Mucosa of stomach (tissue), 1 donor: ENCODE results near the gene CNTNAP2.

ENCODE experiments used
- H3K27me3 ChIP-seq: one replicate; pipeline ENCODE4 v1.7.0; 2013; ENCODE audit warnings: mild to moderate bottlenecking, low read length; ENCODE audit not compliant: control insufficient read depth, insufficient read depth
- H3K36me3 ChIP-seq: one replicate; pipeline ENCODE4 v1.7.0; 2013; ENCODE audit warnings: low read length; ENCODE audit not compliant: control insufficient read depth, insufficient read depth
- H3K4me1 ChIP-seq: one replicate; pipeline ENCODE4 v1.7.0; 2013; ENCODE audit warnings: mild to moderate bottlenecking, low read length; ENCODE audit not compliant: control insufficient read depth, insufficient read depth
- H3K4me3 ChIP-seq: one replicate; pipeline ENCODE4 v1.7.0; 2013; ENCODE audit warnings: low read length
- H3K9ac ChIP-seq: one replicate; pipeline ENCODE4 v1.7.0; 2013; ENCODE audit warnings: mild to moderate bottlenecking, low read length, moderate library complexity
- H3K9me3 ChIP-seq: one replicate; pipeline ENCODE4 v1.7.0; 2013; ENCODE audit warnings: mild to moderate bottlenecking, low read length, moderate library complexity; ENCODE audit not compliant: control insufficient read depth
- donor health status: Pancreatic carcinoma.

Gene CNTNAP2

DNA sequence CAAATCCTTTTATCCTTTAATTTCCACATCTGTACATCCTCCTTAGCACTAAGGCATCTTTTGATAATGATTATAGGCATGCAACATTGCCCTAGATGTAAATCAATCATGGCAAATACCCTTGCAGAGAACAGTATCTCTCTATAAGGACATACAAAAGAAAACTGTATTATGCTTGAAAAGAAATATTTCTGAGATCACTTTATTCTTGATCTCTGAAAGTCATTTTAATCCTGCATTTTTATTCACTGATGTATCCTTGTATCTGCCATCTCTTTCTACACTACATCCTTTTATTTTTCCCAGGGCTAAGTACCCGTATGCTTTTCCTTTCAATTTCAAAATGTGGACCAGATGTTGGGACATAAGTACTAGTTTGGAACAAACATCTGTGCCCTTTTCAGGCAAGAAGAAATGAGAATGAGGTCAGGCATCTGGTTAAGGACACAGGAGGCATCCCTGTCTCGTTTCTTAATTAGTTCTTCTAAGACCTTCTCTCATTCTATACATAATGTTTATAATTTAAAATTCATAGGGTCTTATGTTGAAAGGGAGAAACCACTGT, 338.6 kb downstream of the CNTNAP2 start:
- Histone ChIP-seq H3K36me3 (no peaks in the 10 kb centered on the region), H3K27me3 (no peaks in the 10 kb centered on the region), H3K9me3 (no peaks in the 10 kb centered on the region), H3K4me3 (no peak overlapping the region), H3K4me1 (no peaks in the 10 kb centered on the region), H3K9ac (no peak overlapping the region)

- no peaks in the 10 kb centered on the region for H3K27me3 ChIP-seq
- H3K36me3 ChIP-seq, result no peaks in the 10 kb centered on the region
- no peak overlapping the region for H3K9ac ChIP-seq
- H3K4me1 ChIP-seq, result no peaks in the 10 kb centered on the region
- no peak overlapping the region for H3K4me3 ChIP-seq
- no peaks in the 10 kb centered on the region for H3K9me3 ChIP-seq
Measured at GRCh38 chr7:146479040-146479439, 362.4 kb downstream of the CNTNAP2 start.

DNA sequence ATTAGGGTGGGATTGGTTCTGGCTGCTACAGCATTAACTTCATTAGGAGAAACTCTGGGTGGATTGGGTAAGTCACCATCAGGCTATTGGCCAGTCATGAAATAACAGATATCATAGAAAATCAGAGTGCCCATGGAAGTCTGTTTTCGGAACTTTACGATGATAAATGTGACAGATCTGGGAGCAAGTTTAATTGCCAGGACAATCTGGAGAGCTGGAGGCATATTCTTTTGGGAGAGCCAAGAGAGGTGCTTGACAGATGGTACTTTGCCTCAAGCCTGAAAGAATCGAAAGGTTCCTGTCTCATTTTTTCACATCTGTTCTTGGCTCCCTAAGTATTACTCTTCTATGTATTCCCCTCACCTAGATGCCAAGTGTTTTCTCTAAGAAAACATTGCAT, 369.9 kb downstream of the CNTNAP2 start:
- Histone ChIP-seq H3K36me3 (no peaks in the 10 kb centered on the region), H3K4me3 (no peak overlapping the region), H3K27me3 (no peaks in the 10 kb centered on the region), H3K9me3 (no peaks in the 10 kb centered on the region), H3K9ac (no peak overlapping the region), H3K4me1 (no peaks in the 10 kb centered on the region)

DNA sequence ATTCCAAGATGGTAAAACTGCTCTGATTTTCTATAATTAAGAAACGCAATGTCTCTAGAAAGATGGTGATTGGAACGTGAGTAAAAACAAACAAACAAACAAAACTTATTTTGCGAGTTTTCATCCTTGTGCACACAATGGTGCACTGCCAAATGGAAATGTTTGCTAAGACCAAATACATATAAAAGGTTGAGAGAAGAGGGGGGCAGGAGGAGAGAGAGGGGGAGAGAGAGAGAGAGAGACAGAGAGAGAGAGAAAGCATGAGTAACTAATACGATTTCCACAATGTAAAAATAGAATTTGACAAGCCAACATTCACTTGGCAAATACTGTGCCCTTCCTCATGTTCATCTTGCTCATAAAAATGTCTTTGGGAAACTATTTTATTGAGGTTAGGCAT, 375.4 kb downstream of the CNTNAP2 start:
- no peaks in the 10 kb centered on the region for H3K9me3 ChIP-seq
- H3K4me3 ChIP-seq, result no peak overlapping the region
- H3K9ac ChIP-seq, result no peak overlapping the region
- H3K4me1 ChIP-seq, result no peaks in the 10 kb centered on the region
- H3K36me3 ChIP-seq, result no peaks in the 10 kb centered on the region
- H3K27me3 ChIP-seq, result no peaks in the 10 kb centered on the region

GRCh38 chr7:146494952-146495596, 378.5 kb downstream of the CNTNAP2 start:
- H3K9ac ChIP-seq, result no peak overlapping the region
- H3K4me1 ChIP-seq, result no peaks in the 10 kb centered on the region
- no peak overlapping the region for H3K4me3 ChIP-seq
- no peaks in the 10 kb centered on the region for H3K9me3 ChIP-seq
- H3K27me3 ChIP-seq, result no peaks in the 10 kb centered on the region
- no peaks in the 10 kb centered on the region for H3K36me3 ChIP-seq

GRCh38 chr7:146496657-146497056, 380.1 kb downstream of the CNTNAP2 start:
- H3K27me3 ChIP-seq, result no peaks in the 10 kb centered on the region
- no peak overlapping the region for H3K9ac ChIP-seq
- no peaks in the 10 kb centered on the region for H3K4me1 ChIP-seq
- H3K36me3 ChIP-seq, result no peaks in the 10 kb centered on the region
- no peak overlapping the region for H3K4me3 ChIP-seq
- H3K9me3 ChIP-seq, result no peaks in the 10 kb centered on the region

DNA sequence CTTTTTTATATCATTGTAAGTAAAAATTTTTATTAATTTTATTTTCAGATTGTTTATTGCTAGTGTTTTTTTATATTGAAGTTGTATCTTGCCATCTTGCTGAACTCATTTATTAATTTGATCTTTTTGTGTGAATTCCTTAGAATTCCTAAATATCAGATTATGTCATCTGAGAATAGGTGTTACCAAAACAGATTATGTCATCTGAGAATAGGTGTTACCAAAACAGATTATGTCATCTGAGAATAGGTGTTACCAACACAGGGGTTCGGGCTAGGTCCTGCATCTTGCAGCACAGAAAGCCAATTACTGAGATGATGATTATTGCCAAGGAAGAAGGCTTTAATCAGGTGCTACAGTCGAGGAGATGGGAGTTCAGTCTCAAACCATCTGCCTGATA, 383.4 kb downstream of the CNTNAP2 start:
- no peak overlapping the region for H3K9ac ChIP-seq
- H3K36me3 ChIP-seq, result no peaks in the 10 kb centered on the region
- H3K4me3 ChIP-seq, result no peak overlapping the region
- H3K9me3 ChIP-seq, result no peaks in the 10 kb centered on the region
- H3K27me3 ChIP-seq, result no peaks in the 10 kb centered on the region
- H3K4me1 ChIP-seq, result no peaks in the 10 kb centered on the region

GRCh38 chr7:146503844-146504243, 387.2 kb downstream of the CNTNAP2 start:
- no peak overlapping the region for H3K9ac ChIP-seq
- no peaks in the 10 kb centered on the region for H3K27me3 ChIP-seq
- H3K4me1 ChIP-seq, result no peaks in the 10 kb centered on the region
- no peaks in the 10 kb centered on the region for H3K9me3 ChIP-seq
- no peak overlapping the region for H3K4me3 ChIP-seq
- no peaks in the 10 kb centered on the region for H3K36me3 ChIP-seq

DNA sequence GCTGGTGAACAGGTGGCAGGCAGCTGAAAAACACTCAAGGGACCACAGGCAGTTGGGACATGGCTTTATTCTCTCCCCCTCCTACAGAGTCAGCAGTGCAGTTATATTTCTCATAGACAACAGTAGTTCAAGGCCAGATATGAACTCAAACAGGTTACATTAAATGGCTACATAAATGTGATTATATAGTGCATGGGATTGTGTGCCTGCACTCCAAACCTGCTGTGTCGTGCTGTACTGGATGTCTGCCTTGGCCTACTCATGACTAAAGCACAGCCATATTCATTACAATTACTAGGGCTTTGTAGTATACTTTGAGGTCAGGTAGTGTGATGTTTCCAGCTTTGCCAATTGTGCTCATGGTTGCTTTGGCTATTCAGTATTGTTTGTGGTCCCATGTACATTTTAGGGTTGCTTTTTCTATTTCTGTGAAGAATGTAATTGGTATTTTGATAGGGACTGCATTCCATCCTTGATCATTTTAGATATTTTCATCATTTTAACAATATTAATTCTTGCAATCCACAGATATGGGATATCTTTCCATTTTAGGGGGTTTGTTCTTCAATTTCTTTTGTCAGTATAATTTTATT, 393.6 kb downstream of the CNTNAP2 start:
- no peak overlapping the region for H3K9ac ChIP-seq
- H3K4me1 ChIP-seq, result no peaks in the 10 kb centered on the region
- no peak overlapping the region for H3K4me3 ChIP-seq
- no peaks in the 10 kb centered on the region for H3K27me3 ChIP-seq
- no peaks in the 10 kb centered on the region for H3K9me3 ChIP-seq
- H3K36me3 ChIP-seq, result no peaks in the 10 kb centered on the region

GRCh38 chr7:146514304-146514703, 397.7 kb downstream of the CNTNAP2 start:
- H3K4me1 ChIP-seq, result no peaks in the 10 kb centered on the region
- H3K4me3 ChIP-seq, result no peak overlapping the region
- no peak overlapping the region for H3K9ac ChIP-seq
- no peaks in the 10 kb centered on the region for H3K9me3 ChIP-seq
- H3K27me3 ChIP-seq, result no peaks in the 10 kb centered on the region
- no peaks in the 10 kb centered on the region for H3K36me3 ChIP-seq

DNA sequence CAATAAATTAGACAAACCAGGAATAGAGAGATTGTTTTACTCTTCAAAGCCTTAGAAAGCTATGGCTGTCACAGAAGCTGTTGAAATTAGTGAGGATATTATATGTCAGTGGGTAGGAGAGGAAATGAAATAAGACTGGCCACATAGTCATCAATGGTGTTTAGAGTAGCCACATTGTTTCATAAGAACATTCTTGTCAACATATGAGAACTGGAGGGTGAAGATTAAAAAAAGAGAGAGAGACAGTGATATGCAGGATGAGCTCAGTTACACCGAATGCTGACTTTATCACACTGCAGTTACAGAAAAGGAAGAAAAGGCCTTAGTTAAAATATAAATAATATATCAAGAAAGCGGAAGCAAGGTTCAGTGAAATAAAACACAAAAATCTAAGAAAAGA, 412.0 kb downstream of the CNTNAP2 start:
- no peaks in the 10 kb centered on the region for H3K36me3 ChIP-seq
- H3K4me3 ChIP-seq, result no peak overlapping the region
- no peak overlapping the region for H3K9ac ChIP-seq
- no peaks in the 10 kb centered on the region for H3K9me3 ChIP-seq
- H3K4me1 ChIP-seq, result no peaks in the 10 kb centered on the region
- no peaks in the 10 kb centered on the region for H3K27me3 ChIP-seq

DNA sequence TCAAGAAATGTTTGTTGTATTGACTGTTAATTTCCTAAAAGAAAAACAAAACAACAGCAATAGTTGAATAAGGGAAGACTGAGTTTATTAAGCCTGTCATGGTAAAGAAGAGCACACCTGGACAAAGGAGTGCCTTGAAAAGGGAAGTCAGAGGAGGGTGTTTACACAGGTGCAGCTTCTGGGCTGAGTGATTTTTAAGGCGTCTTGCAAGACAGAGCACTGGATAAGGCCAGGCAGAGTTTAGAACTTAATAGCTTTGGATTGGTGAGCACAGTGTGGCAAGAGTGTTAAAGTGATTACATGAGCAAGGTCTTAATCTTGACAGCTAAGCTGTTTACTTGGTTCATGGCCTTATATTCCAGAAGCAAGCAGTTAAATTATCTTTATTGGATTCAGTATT, 423.2 kb downstream of the CNTNAP2 start:
- Histone ChIP-seq H3K36me3 (no peaks in the 10 kb centered on the region), H3K27me3 (no peaks in the 10 kb centered on the region), H3K4me1 (no peaks in the 10 kb centered on the region), H3K4me3 (no peak overlapping the region), H3K9me3 (no peaks in the 10 kb centered on the region), H3K9ac (no peak overlapping the region)
